ENCODE results near the gene GNL2. TPM values are rescaled to one million over a fixed set of nuclear protein-coding genes. Genes with fewer than 3 reads are reported as not detected.

Gene GNL2
- polyA plus RNA-seq, 2 donors, result 45.0 to 106 TPM

GRCh38 chr1:37612186-37612585, 16.4 kb upstream of the GNL2 start:
- 65 to 74% methylated on average over 4 of the region's 4 CpGs for WGBS, 2 donors
- H3K27me3 ChIP-seq (ENCODE audit: control insufficient read depth in 1 of 2, insufficient read depth in 2 of 2, low read length in 2 of 2), result peaks cover 0 to 5% of the 10 kb centered on the region in 2 donors
- H3K36me3 ChIP-seq (ENCODE audit: control insufficient read depth in 2 of 2, insufficient read depth in 2 of 2, low read length in 1 of 2), result no peaks in the 10 kb centered on the region

GRCh38 chr1:37609994-37610393, 14.3 kb upstream of the GNL2 start:
- Histone ChIP-seq H3K27me3 (ENCODE audit: control insufficient read depth in 1 of 2, insufficient read depth in 2 of 2, low read length in 2 of 2) (peaks cover 0 to 5% of the 10 kb centered on the region in 2 donors), H3K4me3 (ENCODE audit: low read depth in 1 of 2, low read length in 2 of 2) (no peak overlapping the region), H3K36me3 (ENCODE audit: control insufficient read depth in 2 of 2, insufficient read depth in 2 of 2, low read length in 1 of 2) (no peaks in the 10 kb centered on the region), H3K4me1 (ENCODE audit: control insufficient read depth in 2 of 2, insufficient read depth in 2 of 2, low read length in 1 of 2) (no peaks in the 10 kb centered on the region), H3K9me3 (ENCODE audit: control insufficient read depth in 2 of 2, insufficient read depth in 1 of 2, low read depth in 1 of 2, low read length in 1 of 2) (no peaks in the 10 kb centered on the region), H3K27ac (ENCODE audit: low read depth in 2 of 2, low read length in 1 of 2) (no peak overlapping the region)
- 58 to 66% methylated on average over 2 of the region's 2 CpGs for WGBS, 2 donors

More at GRCh38 chr1:37612186-37612585, 16.4 kb upstream of the GNL2 start:
- Histone ChIP-seq H3K4me3 (ENCODE audit: low read depth in 1 of 2, low read length in 2 of 2) (no peak overlapping the region), H3K4me1 (ENCODE audit: control insufficient read depth in 2 of 2, insufficient read depth in 2 of 2, low read length in 1 of 2) (no peaks in the 10 kb centered on the region), H3K9me3 (ENCODE audit: control insufficient read depth in 2 of 2, insufficient read depth in 1 of 2, low read depth in 1 of 2, low read length in 1 of 2) (no peaks in the 10 kb centered on the region), H3K27ac (ENCODE audit: low read depth in 2 of 2, low read length in 1 of 2) (no peak overlapping the region)

DNA sequence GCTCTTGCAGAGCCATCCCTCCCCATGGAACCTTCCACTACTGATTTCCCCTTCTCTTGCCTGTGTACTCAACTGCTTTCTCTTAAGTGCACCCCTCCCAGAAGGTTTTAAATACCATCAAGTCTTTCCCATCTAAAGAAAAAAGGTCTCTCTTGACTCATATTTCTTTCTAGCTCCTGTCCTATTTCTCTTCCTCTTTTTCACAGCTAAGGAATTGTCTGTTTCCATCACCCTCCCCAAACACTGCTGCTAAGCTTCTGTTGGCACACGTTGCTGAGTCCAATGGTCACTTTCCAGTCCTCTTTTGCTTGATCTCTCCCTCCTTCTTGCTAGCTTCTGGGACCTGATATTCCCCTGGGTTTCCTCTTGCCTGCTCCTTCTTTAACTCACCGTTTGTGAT, 13.3 kb upstream of the GNL2 start:
- Histone ChIP-seq H3K27ac (ENCODE audit: low read depth in 2 of 2, low read length in 1 of 2) (no peak overlapping the region), H3K9me3 (ENCODE audit: control insufficient read depth in 2 of 2, insufficient read depth in 1 of 2, low read depth in 1 of 2, low read length in 1 of 2) (no peaks in the 10 kb centered on the region), H3K4me1 (ENCODE audit: control insufficient read depth in 2 of 2, insufficient read depth in 2 of 2, low read length in 1 of 2) (no peaks in the 10 kb centered on the region), H3K27me3 (ENCODE audit: control insufficient read depth in 1 of 2, insufficient read depth in 2 of 2, low read length in 2 of 2) (peaks cover 0 to 5% of the 10 kb centered on the region in 2 donors), H3K4me3 (ENCODE audit: low read depth in 1 of 2, low read length in 2 of 2) (no peak overlapping the region), H3K36me3 (ENCODE audit: control insufficient read depth in 2 of 2, insufficient read depth in 2 of 2, low read length in 1 of 2) (no peaks in the 10 kb centered on the region)
- 32 to 44% methylated on average over 2 of the region's 2 CpGs for WGBS, 2 donors

GRCh38 chr1:37606481-37607263, 10.9 kb upstream of the GNL2 start:
- Histone ChIP-seq H3K4me3 (ENCODE audit: low read depth in 1 of 2, low read length in 2 of 2) (no peak overlapping the region), H3K27ac (ENCODE audit: low read depth in 2 of 2, low read length in 1 of 2) (no peak overlapping the region), H3K9me3 (ENCODE audit: control insufficient read depth in 2 of 2, insufficient read depth in 1 of 2, low read depth in 1 of 2, low read length in 1 of 2) (no peaks in the 10 kb centered on the region), H3K4me1 (ENCODE audit: control insufficient read depth in 2 of 2, insufficient read depth in 2 of 2, low read length in 1 of 2) (no peaks in the 10 kb centered on the region), H3K36me3 (ENCODE audit: control insufficient read depth in 2 of 2, insufficient read depth in 2 of 2, low read length in 1 of 2) (no peaks in the 10 kb centered on the region), H3K27me3 (ENCODE audit: control insufficient read depth in 1 of 2, insufficient read depth in 2 of 2, low read length in 2 of 2) (no peaks in the 10 kb centered on the region)
- WGBS, 2 donors, result 74 to 75% methylated on average over 15 of the region's 15 CpGs

GRCh38 chr1:37605806-37606474, 10.2 kb upstream of the GNL2 start:
- Histone ChIP-seq H3K27me3 (ENCODE audit: control insufficient read depth in 1 of 2, insufficient read depth in 2 of 2, low read length in 2 of 2) (no peaks in the 10 kb centered on the region), H3K4me3 (ENCODE audit: low read depth in 1 of 2, low read length in 2 of 2) (no peak overlapping the region), H3K9me3 (ENCODE audit: control insufficient read depth in 2 of 2, insufficient read depth in 1 of 2, low read depth in 1 of 2, low read length in 1 of 2) (no peaks in the 10 kb centered on the region), H3K4me1 (ENCODE audit: control insufficient read depth in 2 of 2, insufficient read depth in 2 of 2, low read length in 1 of 2) (no peaks in the 10 kb centered on the region), H3K36me3 (ENCODE audit: control insufficient read depth in 2 of 2, insufficient read depth in 2 of 2, low read length in 1 of 2) (no peaks in the 10 kb centered on the region), H3K27ac (ENCODE audit: low read depth in 2 of 2, low read length in 1 of 2) (no peak overlapping the region)
- 61 to 71% methylated on average over 9 of the region's 9 CpGs for WGBS, 2 donors

DNA sequence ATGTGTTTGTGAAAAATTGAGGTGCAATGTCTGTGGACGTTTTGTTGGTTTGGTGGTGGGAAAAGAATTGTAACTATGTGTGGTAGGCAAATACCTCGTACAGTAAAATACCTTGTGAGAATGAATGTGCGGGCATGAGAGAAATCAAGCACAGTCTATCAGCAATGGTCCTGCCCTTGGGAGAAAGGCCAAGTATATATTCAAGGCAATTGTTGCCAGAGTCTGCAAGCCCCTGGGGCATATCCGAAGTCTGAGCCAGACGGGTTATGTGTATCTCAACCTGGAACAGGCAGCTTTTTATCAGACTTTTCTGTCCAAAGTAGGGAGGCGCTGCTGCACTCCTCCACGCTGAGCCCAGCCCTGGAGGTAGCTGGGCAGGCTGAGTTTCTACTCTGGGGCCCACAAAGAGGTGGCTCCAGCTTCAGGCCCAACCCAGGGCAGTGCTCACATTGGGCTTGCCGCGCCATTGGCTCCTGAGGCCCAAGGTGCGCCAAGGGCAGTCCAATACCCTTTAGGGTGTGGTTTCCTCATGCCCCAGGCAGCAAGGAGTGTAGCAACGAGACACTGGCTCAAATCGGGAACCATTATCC, 9.4 kb upstream of the GNL2 start:
- no peak overlapping the region for H3K27ac ChIP-seq (ENCODE audit: low read depth in 2 of 2, low read length in 1 of 2)
- H3K4me3 ChIP-seq (ENCODE audit: low read depth in 1 of 2, low read length in 2 of 2), result no peak overlapping the region
- no peaks in the 10 kb centered on the region for H3K9me3 ChIP-seq (ENCODE audit: control insufficient read depth in 2 of 2, insufficient read depth in 1 of 2, low read depth in 1 of 2, low read length in 1 of 2)
- no peaks in the 10 kb centered on the region for H3K27me3 ChIP-seq (ENCODE audit: control insufficient read depth in 1 of 2, insufficient read depth in 2 of 2, low read length in 2 of 2)
- no peaks in the 10 kb centered on the region for H3K4me1 ChIP-seq (ENCODE audit: control insufficient read depth in 2 of 2, insufficient read depth in 2 of 2, low read length in 1 of 2)
- 56 to 63% methylated on average over 12 of the region's 12 CpGs for WGBS, 2 donors
- H3K36me3 ChIP-seq (ENCODE audit: control insufficient read depth in 2 of 2, insufficient read depth in 2 of 2, low read length in 1 of 2), result no peaks in the 10 kb centered on the region

DNA sequence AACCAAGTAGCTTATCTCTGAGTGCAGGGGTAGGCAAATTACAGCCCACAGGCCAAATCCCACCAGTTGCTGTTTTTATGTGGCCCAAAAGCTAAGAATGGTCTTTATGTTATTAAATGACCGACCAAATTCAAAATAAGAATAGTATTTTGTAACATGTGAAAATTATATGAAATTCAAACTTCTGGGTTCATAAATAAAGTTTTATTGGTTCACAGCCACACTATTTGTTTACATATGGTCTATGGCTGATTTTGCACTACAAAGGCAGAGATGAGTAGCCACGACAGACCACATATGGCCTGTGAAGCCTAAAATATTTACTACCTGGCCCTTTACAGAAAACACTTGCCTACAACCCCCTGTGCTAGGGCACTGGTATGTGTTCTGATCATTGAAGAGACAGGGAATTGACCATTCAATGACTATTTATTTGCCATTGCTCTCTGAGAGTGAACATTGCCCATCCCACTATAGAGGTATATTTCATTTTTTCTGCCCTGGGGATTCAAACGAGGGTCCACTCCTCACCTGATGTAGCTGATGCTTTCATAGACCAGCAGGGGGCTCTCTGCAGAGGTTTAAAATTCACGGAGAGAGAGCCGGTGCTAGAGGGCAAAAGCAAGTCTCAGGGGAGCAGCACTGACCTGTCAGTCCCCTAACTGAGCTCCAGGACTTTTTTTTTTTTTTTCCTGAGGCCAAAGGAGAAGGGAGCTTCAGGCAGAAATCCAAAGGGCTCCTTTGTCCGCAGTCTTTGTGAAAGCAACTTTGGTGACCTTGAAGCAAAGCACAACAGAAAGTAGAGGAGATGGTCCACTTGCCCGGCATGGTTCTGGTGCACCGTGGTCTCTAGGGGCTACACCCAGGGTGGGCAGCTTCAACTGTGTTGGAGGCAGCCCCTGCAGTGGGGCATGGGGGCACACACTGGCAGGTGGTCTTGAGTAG, 7.3 kb upstream of the GNL2 start:
- Histone ChIP-seq H3K27ac (ENCODE audit: low read depth in 2 of 2, low read length in 1 of 2) (no peak overlapping the region), H3K9me3 (ENCODE audit: control insufficient read depth in 2 of 2, insufficient read depth in 1 of 2, low read depth in 1 of 2, low read length in 1 of 2) (no peaks in the 10 kb centered on the region), H3K27me3 (ENCODE audit: control insufficient read depth in 1 of 2, insufficient read depth in 2 of 2, low read length in 2 of 2) (no peaks in the 10 kb centered on the region), H3K4me1 (ENCODE audit: control insufficient read depth in 2 of 2, insufficient read depth in 2 of 2, low read length in 1 of 2) (no peaks in the 10 kb centered on the region), H3K36me3 (ENCODE audit: control insufficient read depth in 2 of 2, insufficient read depth in 2 of 2, low read length in 1 of 2) (no peaks in the 10 kb centered on the region), H3K4me3 (ENCODE audit: low read depth in 1 of 2, low read length in 2 of 2) (no peak overlapping the region)
- WGBS, 2 donors, result 29 to 33% methylated on average over 8 of the region's 8 CpGs

- H3K27ac ChIP-seq (ENCODE audit: low read depth in 2 of 2, low read length in 1 of 2), result no peak overlapping the region
- no peaks in the 10 kb centered on the region for H3K36me3 ChIP-seq (ENCODE audit: control insufficient read depth in 2 of 2, insufficient read depth in 2 of 2, low read length in 1 of 2)
- no peaks in the 10 kb centered on the region for H3K4me1 ChIP-seq (ENCODE audit: control insufficient read depth in 2 of 2, insufficient read depth in 2 of 2, low read length in 1 of 2)
- H3K27me3 ChIP-seq (ENCODE audit: control insufficient read depth in 1 of 2, insufficient read depth in 2 of 2, low read length in 2 of 2), result no peaks in the 10 kb centered on the region
- no peaks in the 10 kb centered on the region for H3K9me3 ChIP-seq (ENCODE audit: control insufficient read depth in 2 of 2, insufficient read depth in 1 of 2, low read depth in 1 of 2, low read length in 1 of 2)
- no peak overlapping the region for H3K4me3 ChIP-seq (ENCODE audit: low read depth in 1 of 2, low read length in 2 of 2)
These were observed 5.7 kb upstream of the GNL2 start for GRCh38 chr1:37601441-37601840.

- no peaks in the 10 kb centered on the region for H3K36me3 ChIP-seq (ENCODE audit: control insufficient read depth in 2 of 2, insufficient read depth in 2 of 2, low read length in 1 of 2)
- H3K4me1 ChIP-seq (ENCODE audit: control insufficient read depth in 2 of 2, insufficient read depth in 2 of 2, low read length in 1 of 2), result no peaks in the 10 kb centered on the region
- H3K4me3 ChIP-seq (ENCODE audit: low read depth in 1 of 2, low read length in 2 of 2), result no peak overlapping the region
- no peaks in the 10 kb centered on the region for H3K9me3 ChIP-seq (ENCODE audit: control insufficient read depth in 2 of 2, insufficient read depth in 1 of 2, low read depth in 1 of 2, low read length in 1 of 2)
- no peaks in the 10 kb centered on the region for H3K27me3 ChIP-seq (ENCODE audit: control insufficient read depth in 1 of 2, insufficient read depth in 2 of 2, low read length in 2 of 2)
- WGBS, 2 donors, result 71 to 79% methylated on average over 5 of the region's 5 CpGs
- no peak overlapping the region for H3K27ac ChIP-seq (ENCODE audit: low read depth in 2 of 2, low read length in 1 of 2)
These were observed 4.2 kb upstream of the GNL2 start for GRCh38 chr1:37599940-37600339.

Data from esophagus (tissue), 2 donors.